GM19023 (cell line): ENCODE data around the gene FMC1.
"Not testable (repeated sequence)": the region's sequence is repeated elsewhere in the genome, so short reads cannot be mapped to it uniquely, and the experiment has no call there.

Experiments
- ATAC-seq: cut with Tn5 transposase; IDR thresholded peaks from one replicate; pipeline ENCODE4 v1.9.1; 2021; ENCODE audit warnings: mild to moderate bottlenecking, moderate library complexity; ENCODE audit not compliant: unreplicated experiment

Gene FMC1

GRCh38 chr7:139340037-139340807 is 915 bp upstream of the FMC1 start:
- peak; percentile 82 for ATAC-seq

- ATAC-seq, result no peak
Measured at GRCh38 chr7:139340808-139341057, 404 bp upstream of the FMC1 start.

GRCh38 chr7:139341776-139342226 is 664 bp downstream of the FMC1 start:
- ATAC-seq, result no peak

GRCh38 chr7:139345042-139345441 is 3.9 kb downstream of the FMC1 start:
- no peak for ATAC-seq

- no peak for ATAC-seq
Measured at GRCh38 chr7:139351027-139351426, 9.9 kb downstream of the FMC1 start.

GRCh38 chr7:139354729-139355128 is 13.6 kb downstream of the FMC1 start:
- no peak for ATAC-seq

GRCh38 chr7:139355320-139355719 is 14.2 kb downstream of the FMC1 start:
- ATAC-seq, result no peak

- ATAC-seq, result not testable (repeated sequence)
Measured at GRCh38 chr7:139357729-139358506, 16.8 kb downstream of the FMC1 start.

- peak; percentile 19 for ATAC-seq
Measured at GRCh38 chr7:139358541-139359365, 17.6 kb downstream of the FMC1 start.

- ATAC-seq, result peak; percentile 75
Measured at GRCh38 chr7:139359366-139360209, 18.5 kb downstream of the FMC1 start, which contains the start of gene LUC7L2. TSS of gene LUC7L2 (plus strand) at chr7:139359894. CDS start at chr7:139360262, 368 bp downstream.

- peak; percentile 65 for ATAC-seq
Measured at GRCh38 chr7:139360210-139360947, 19.2 kb downstream of the FMC1 start.

- no peak for ATAC-seq
Measured at GRCh38 chr7:139360948-139361307, 19.8 kb downstream of the FMC1 start.

GRCh38 chr7:139361523-139361922 is 20.4 kb downstream of the FMC1 start:
- ATAC-seq, result no peak

GRCh38 chr7:139362302-139362701 is 21.2 kb downstream of the FMC1 start:
- ATAC-seq, result no peak

- ATAC-seq, result no peak
Measured at GRCh38 chr7:139362981-139363380, 21.8 kb downstream of the FMC1 start.

- no peak for ATAC-seq
Measured at GRCh38 chr7:139365336-139365735, 24.2 kb downstream of the FMC1 start.

GRCh38 chr7:139366400-139366799 is 25.3 kb downstream of the FMC1 start:
- ATAC-seq, result no peak

GRCh38 chr7:139367438-139368155 is 26.5 kb downstream of the FMC1 start:
- ATAC-seq, result no peak

- ATAC-seq, result no peak
Measured at GRCh38 chr7:139370301-139370942, 29.3 kb downstream of the FMC1 start.
